Activated CD4-positive, alpha-beta T cell treated with anti-CD3 and anti-CD28 coated beads, Interleukin-2, amount 10 ng/mL, durations not matched to agents 24 days and 14 days (primary cell): ENCODE measurements around the gene SMYD4. TPM values are rescaled to one million over a fixed set of nuclear protein-coding genes. Genes with fewer than 3 reads are reported as not detected.

ENCODE experiments used
- DNase-seq: peaks from one replicate; pipeline ENCODE4 v3.0.0; 2022
- H3K27ac Mint-ChIP-seq: one replicate; pipeline ENCODE4 v1.8.0; 2022; ENCODE audit warnings: mild to moderate bottlenecking, mixed read lengths
- H3K27me3 Mint-ChIP-seq: one replicate; pipeline ENCODE4 v1.8.0; 2022; ENCODE audit warnings: mixed read lengths
- H3K36me3 Mint-ChIP-seq: one replicate; pipeline ENCODE4 v1.8.0; 2022; ENCODE audit warnings: low read depth, mild to moderate bottlenecking, mixed read lengths
- H3K4me1 Mint-ChIP-seq: one replicate; pipeline ENCODE4 v1.8.0; 2021; ENCODE audit warnings: mixed read lengths
- H3K4me3 Mint-ChIP-seq: one replicate; pipeline ENCODE4 v1.8.0; 2022; ENCODE audit warnings: mild to moderate bottlenecking, moderate library complexity, mixed read lengths
- H3K9me3 Mint-ChIP-seq: one replicate; pipeline ENCODE4 v1.8.0; 2021; ENCODE audit warnings: mixed read lengths
- intact Hi-C: fragments of 100-400 bp; cut with micrococcal nuclease; formaldehyde crosslinking; loops from one replicate; pipeline ENCODE4 v1.15.1; 2023
- total RNA-seq: library from RNA; stranded (reverse); gene quantifications from 2 replicates; pipeline ENCODE4 v1.2.3, GENCODE V29; 2022

The SMYD4 gene
- total RNA-seq = 27.1 and 30.7 TPM in 2 replicates

GRCh38 chr17:1829592-1830257, at the start of gene SMYD4, which contains the start of gene RPA1:
Gene SMYD4 (minus strand): TSS chr17:1829902. CDS start chr17:1827994, 1,908 bp downstream.
Gene RPA1 (plus strand): TSS chr17:1830005. CDS start chr17:1830094, 89 bp downstream.
- Mint-ChIP-seq H3K27ac (peak within 1 kb of the TSS; percentile 89), H3K4me1 (peaks cover 53% of the 10 kb centered on the region), H3K4me3 (peak within 1 kb of the TSS; percentile 89), H3K27me3 (no peaks in the 10 kb centered on the region), H3K36me3 (peaks cover 51% of the 10 kb centered on the region), H3K9me3 (no peaks in the 10 kb centered on the region)
- peak; percentile 98 for DNase-seq
- intact Hi-C loops = loop anchor here (2.0 kb wide), 1 partner anchor 113 kb away; no protein-coding TSS in a partner anchor

- Mint-ChIP-seq H3K4me1 (peaks cover 55% of the 10 kb centered on the region), H3K4me3 (no peak overlapping the region), H3K27me3 (no peaks in the 10 kb centered on the region), H3K9me3 (no peaks in the 10 kb centered on the region), H3K36me3 (peaks cover 76% of the 10 kb centered on the region), H3K27ac (no peak overlapping the region)
- DNase-seq = no peak
- intact Hi-C loops = no loop called here
Measured at GRCh38 chr17:1878419-1879121, 48.9 kb upstream of the SMYD4 start.

GRCh38 chr17:1875597-1875996, 45.9 kb upstream of the SMYD4 start:
- Mint-ChIP-seq H3K27me3 (no peaks in the 10 kb centered on the region), H3K27ac (no peak overlapping the region), H3K9me3 (no peaks in the 10 kb centered on the region), H3K4me3 (no peak overlapping the region), H3K36me3 (peaks cover 75% of the 10 kb centered on the region), H3K4me1 (peaks cover 75% of the 10 kb centered on the region)
- DNase-seq = no peak
- intact Hi-C loops = no loop called here

- Mint-ChIP-seq H3K27ac (peak overlapping the region; percentile 92), H3K4me1 (peaks cover 75% of the 10 kb centered on the region), H3K27me3 (no peaks in the 10 kb centered on the region), H3K4me3 (peak overlapping the region; percentile 80), H3K36me3 (peaks cover 60% of the 10 kb centered on the region), H3K9me3 (no peaks in the 10 kb centered on the region)
- DNase-seq = peak; percentile 87
- intact Hi-C loops = loop anchor here (1.0 to 5.0 kb wide), 3 partner anchors 39 to 394 kb away; no protein-coding TSS in a partner anchor
Measured at GRCh38 chr17:1873418-1873817, 43.7 kb upstream of the SMYD4 start.

GRCh38 chr17:1872976-1873375, 43.3 kb upstream of the SMYD4 start:
- Mint-ChIP-seq H3K4me1 (peaks cover 77% of the 10 kb centered on the region), H3K36me3 (peaks cover 59% of the 10 kb centered on the region)
- intact Hi-C loops = loop anchor here (1.0 to 5.0 kb wide), 3 partner anchors 39 to 394 kb away; no protein-coding TSS in a partner anchor

GRCh38 chr17:1872254-1872653, 42.6 kb upstream of the SMYD4 start:
- Mint-ChIP-seq H3K36me3 (peaks cover 59% of the 10 kb centered on the region), H3K27me3 (no peaks in the 10 kb centered on the region), H3K9me3 (no peaks in the 10 kb centered on the region), H3K4me1 (peaks cover 78% of the 10 kb centered on the region), H3K4me3 (peak overlapping the region; percentile 72), H3K27ac (peak overlapping the region; percentile 92)
- intact Hi-C loops = loop anchor here (5.0 kb wide), 2 partner anchors 215 to 395 kb away; no protein-coding TSS in a partner anchor
- peak; percentile 71 for DNase-seq

More at GRCh38 chr17:1872976-1873375, 43.3 kb upstream of the SMYD4 start:
- no peaks in the 10 kb centered on the region for H3K9me3 Mint-ChIP-seq
- peak overlapping the region; percentile 80 for H3K4me3 Mint-ChIP-seq
- no peak for DNase-seq
- no peaks in the 10 kb centered on the region for H3K27me3 Mint-ChIP-seq
- peak overlapping the region; percentile 92 for H3K27ac Mint-ChIP-seq

- H3K27me3 Mint-ChIP-seq = no peaks in the 10 kb centered on the region
- peak overlapping the region; percentile 72 for H3K4me3 Mint-ChIP-seq
- peak overlapping the region; percentile 92 for H3K27ac Mint-ChIP-seq
- DNase-seq = peak; percentile 89
- peaks cover 74% of the 10 kb centered on the region for H3K4me1 Mint-ChIP-seq
- no peaks in the 10 kb centered on the region for H3K9me3 Mint-ChIP-seq
- intact Hi-C loops = loop anchor here (2.0 to 5.0 kb wide), 3 partner anchors 155 to 396 kb away; no protein-coding TSS in a partner anchor
- H3K36me3 Mint-ChIP-seq = peaks cover 59% of the 10 kb centered on the region
Measured at GRCh38 chr17:1871756-1872155, 42.1 kb upstream of the SMYD4 start.

GRCh38 chr17:1870592-1870991, 40.9 kb upstream of the SMYD4 start:
- Mint-ChIP-seq H3K27ac (peak overlapping the region; percentile 92), H3K9me3 (no peaks in the 10 kb centered on the region), H3K4me3 (peak overlapping the region; percentile 72), H3K4me1 (peaks cover 71% of the 10 kb centered on the region), H3K27me3 (no peaks in the 10 kb centered on the region), H3K36me3 (peaks cover 54% of the 10 kb centered on the region)
- peak; percentile 84 for DNase-seq
- intact Hi-C loops = loop anchor here (2.0 to 5.0 kb wide), 3 partner anchors 154 to 397 kb away; no protein-coding TSS in a partner anchor

- no peaks in the 10 kb centered on the region for H3K9me3 Mint-ChIP-seq
- peaks cover 41% of the 10 kb centered on the region for H3K36me3 Mint-ChIP-seq
- H3K4me3 Mint-ChIP-seq = no peak overlapping the region
- intact Hi-C loops = no loop called here
- H3K27me3 Mint-ChIP-seq = no peaks in the 10 kb centered on the region
- no peak overlapping the region for H3K27ac Mint-ChIP-seq
- peaks cover 53% of the 10 kb centered on the region for H3K4me1 Mint-ChIP-seq
- no peak for DNase-seq
Measured at GRCh38 chr17:1868090-1868489, 38.4 kb upstream of the SMYD4 start.

GRCh38 chr17:1867307-1867706, 37.6 kb upstream of the SMYD4 start:
- H3K27ac Mint-ChIP-seq = peak overlapping the region; percentile 46
- H3K9me3 Mint-ChIP-seq = no peaks in the 10 kb centered on the region
- no peaks in the 10 kb centered on the region for H3K27me3 Mint-ChIP-seq
- intact Hi-C loops = no loop called here
- peaks cover 38% of the 10 kb centered on the region for H3K36me3 Mint-ChIP-seq
- peaks cover 47% of the 10 kb centered on the region for H3K4me1 Mint-ChIP-seq
- DNase-seq = no peak
- no peak overlapping the region for H3K4me3 Mint-ChIP-seq

GRCh38 chr17:1865252-1866037, 35.7 kb upstream of the SMYD4 start:
- peak overlapping the region; percentile 40 for H3K27ac Mint-ChIP-seq
- DNase-seq = peak; percentile 90

GRCh38 chr17:1861391-1862010, 31.8 kb upstream of the SMYD4 start:
- no peaks in the 10 kb centered on the region for H3K9me3 Mint-ChIP-seq
- no peak for DNase-seq

More at GRCh38 chr17:1865252-1866037, 35.7 kb upstream of the SMYD4 start:
- H3K27me3 Mint-ChIP-seq = no peaks in the 10 kb centered on the region
- no peak overlapping the region for H3K4me3 Mint-ChIP-seq
- intact Hi-C loops = no loop called here
- peaks cover 33% of the 10 kb centered on the region for H3K36me3 Mint-ChIP-seq
- H3K9me3 Mint-ChIP-seq = no peaks in the 10 kb centered on the region
- peaks cover 34% of the 10 kb centered on the region for H3K4me1 Mint-ChIP-seq

GRCh38 chr17:1860978-1861377, 31.3 kb upstream of the SMYD4 start:
- H3K36me3 Mint-ChIP-seq = peaks cover 32% of the 10 kb centered on the region
- H3K4me1 Mint-ChIP-seq = peaks cover 9% of the 10 kb centered on the region
- H3K9me3 Mint-ChIP-seq = no peaks in the 10 kb centered on the region
- H3K27ac Mint-ChIP-seq = no peak overlapping the region
- no peak overlapping the region for H3K4me3 Mint-ChIP-seq
- H3K27me3 Mint-ChIP-seq = no peaks in the 10 kb centered on the region
- no peak for DNase-seq
- intact Hi-C loops = no loop called here

More at GRCh38 chr17:1861391-1862010, 31.8 kb upstream of the SMYD4 start:
- intact Hi-C loops = no loop called here
- Mint-ChIP-seq H3K27me3 (no peaks in the 10 kb centered on the region), H3K4me1 (peaks cover 9% of the 10 kb centered on the region), H3K4me3 (no peak overlapping the region), H3K36me3 (peaks cover 32% of the 10 kb centered on the region), H3K27ac (no peak overlapping the region)
